Lung (tissue), 12 donors: ENCODE results near the gene SEC23A. TPM values are rescaled to one million over a fixed set of nuclear protein-coding genes. Genes with fewer than 3 reads are reported as not detected.
"Not testable (repeated sequence)": the region's sequence is repeated elsewhere in the genome, so short reads cannot be mapped to it uniquely, and the experiment has no call there.

ENCODE experiments used
- ATAC-seq: fragments of 200-7000 bp; cut with Tn5 transposase; one replicate; pipeline ENCODE4 v1.9.1; 2020; ENCODE audit warnings: moderate number of reproducible peaks; ENCODE audit not compliant: insufficient read depth, low FRiP score
- DNase-seq, 3 donors: peaks; one replicate each; pipeline ENCODE4 v3.0.0-alpha.2; 2013 to 2017
- H3K27ac ChIP-seq, 2 donors: one replicate each; pipeline ENCODE4 v1.5.1; 2013; ENCODE audit warnings: mild to moderate bottlenecking in 2 of 2, moderate library complexity in 2 of 2, control low read depth in 1 of 2, inconsistent platforms in 1 of 2, low read depth in 1 of 2, low read length in 1 of 2
- H3K27me3 ChIP-seq, 3 donors: one replicate each; pipeline ENCODE4 v1.5.1; 2013; ENCODE audit warnings: low read length in 2 of 3; ENCODE audit not compliant: control insufficient read depth in 3 of 3, insufficient read depth in 3 of 3
- H3K36me3 ChIP-seq, 4 donors: one replicate each; pipeline ENCODE4 v1.5.1; 2013; ENCODE audit warnings: low read length in 4 of 4, mild to moderate bottlenecking in 1 of 4, moderate library complexity in 1 of 4; ENCODE audit not compliant: control insufficient read depth in 4 of 4, insufficient read depth in 4 of 4
- H3K4me1 ChIP-seq, 5 donors: one replicate each; pipeline ENCODE4 v1.5.1; 2013; ENCODE audit warnings: low read length in 5 of 5, mild to moderate bottlenecking in 2 of 5, moderate library complexity in 1 of 5; ENCODE audit not compliant: control insufficient read depth in 5 of 5, insufficient read depth in 5 of 5
- H3K4me3 ChIP-seq: one replicate; pipeline ENCODE4 v1.5.1; 2013; ENCODE audit warnings: mild to moderate bottlenecking, control low read depth, moderate library complexity
- H3K9ac ChIP-seq, 2 donors: one replicate each; pipeline ENCODE4 v1.5.1; 2013; ENCODE audit warnings: low read length in 2 of 2, control low read depth in 1 of 2; ENCODE audit not compliant: insufficient read depth in 1 of 2
- H3K9me3 ChIP-seq, 4 donors: one replicate each; pipeline ENCODE4 v1.5.1; 2013; ENCODE audit warnings: low read length in 3 of 4, mild to moderate bottlenecking in 1 of 4, moderate library complexity in 1 of 4; ENCODE audit not compliant: control insufficient read depth in 4 of 4, insufficient read depth in 3 of 4
- WGBS, 2 donors: extraction: QIAGEN DNeasy Blood & Tissue Kit; methylation state at CpG; one replicate each; pipeline ENCODE4 v1.1.7; 2013; 5-methylcytosine and 5-hydroxymethylcytosine counted together
- polyA plus RNA-seq, 2 donors: library from polyadenylated mRNA; stranded (reverse); fragments of 200-250 nt; gene quantifications; one replicate each; pipeline ENCODE4 v1.2.1, GENCODE V29; 2013
- total RNA-seq, 2 donors: library from RNA; depleted of rRNA in 1 of 2; stranded (reverse); fragments of >200 nt in 1 of 2; gene quantifications; one replicate each; pipeline ENCODE4 v1.2.1, GENCODE V29; 2014 to 2021
- TF ChIP-seq, protein P1 (sequence below): IDR thresholded peaks from 2 replicates; pipeline ENCODE4 v1.5.1; 2012; ENCODE audit warnings: mild to moderate bottlenecking; ENCODE audit errors: control extremely low read depth, extremely low read depth
- donor health status: control.
- donor health status: control.
- donor health status: Bipolar disorder and iron deficiency.
- donor health status: healthy.
- donor health status: DM: yes; HTN: yes; CAD: no.

Gene SEC23A
- total and polyA plus RNA-seq, 4 donors = 10.6 to 78.9 (median 37.1) TPM

DNA sequence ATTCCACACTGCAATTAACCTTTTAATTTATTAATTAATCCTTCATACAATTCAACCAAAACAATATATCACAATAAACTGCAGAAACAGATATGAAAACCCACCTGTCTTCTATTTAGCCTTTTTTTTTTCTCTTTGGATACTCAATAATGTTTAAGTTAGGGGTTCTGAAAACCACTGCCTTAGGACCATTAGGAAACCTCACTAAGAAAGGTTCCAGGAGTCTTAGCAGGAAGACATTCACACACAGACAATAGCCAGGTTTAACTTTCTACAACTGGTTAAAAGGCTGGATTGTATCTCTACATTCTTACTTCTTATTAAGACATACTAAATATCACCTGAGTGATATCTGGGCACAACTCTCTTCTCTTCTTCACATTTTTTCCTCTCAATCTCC is 3.3 kb downstream of the SEC23A start:
- TF ChIP-seq, protein P1, sequence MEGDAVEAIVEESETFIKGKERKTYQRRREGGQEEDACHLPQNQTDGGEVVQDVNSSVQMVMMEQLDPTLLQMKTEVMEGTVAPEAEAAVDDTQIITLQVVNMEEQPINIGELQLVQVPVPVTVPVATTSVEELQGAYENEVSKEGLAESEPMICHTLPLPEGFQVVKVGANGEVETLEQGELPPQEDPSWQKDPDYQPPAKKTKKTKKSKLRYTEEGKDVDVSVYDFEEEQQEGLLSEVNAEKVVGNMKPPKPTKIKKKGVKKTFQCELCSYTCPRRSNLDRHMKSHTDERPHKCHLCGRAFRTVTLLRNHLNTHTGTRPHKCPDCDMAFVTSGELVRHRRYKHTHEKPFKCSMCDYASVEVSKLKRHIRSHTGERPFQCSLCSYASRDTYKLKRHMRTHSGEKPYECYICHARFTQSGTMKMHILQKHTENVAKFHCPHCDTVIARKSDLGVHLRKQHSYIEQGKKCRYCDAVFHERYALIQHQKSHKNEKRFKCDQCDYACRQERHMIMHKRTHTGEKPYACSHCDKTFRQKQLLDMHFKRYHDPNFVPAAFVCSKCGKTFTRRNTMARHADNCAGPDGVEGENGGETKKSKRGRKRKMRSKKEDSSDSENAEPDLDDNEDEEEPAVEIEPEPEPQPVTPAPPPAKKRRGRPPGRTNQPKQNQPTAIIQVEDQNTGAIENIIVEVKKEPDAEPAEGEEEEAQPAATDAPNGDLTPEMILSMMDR = no peak
- Histone ChIP-seq H3K4me1 (peaks cover 0 to 13% (median 8%) of the 10 kb centered on the region in 5 donors), H3K9me3 (no peaks in the 10 kb centered on the region), H3K27me3 (no peaks in the 10 kb centered on the region), H3K36me3 (peaks cover 0 to 7% (median 3%) of the 10 kb centered on the region in 4 donors), H3K27ac (no peak overlapping the region), H3K4me3 (no peak overlapping the region), H3K9ac (no peak overlapping the region)
- DNase-seq = no peak
- ATAC-seq = no peak

DNA sequence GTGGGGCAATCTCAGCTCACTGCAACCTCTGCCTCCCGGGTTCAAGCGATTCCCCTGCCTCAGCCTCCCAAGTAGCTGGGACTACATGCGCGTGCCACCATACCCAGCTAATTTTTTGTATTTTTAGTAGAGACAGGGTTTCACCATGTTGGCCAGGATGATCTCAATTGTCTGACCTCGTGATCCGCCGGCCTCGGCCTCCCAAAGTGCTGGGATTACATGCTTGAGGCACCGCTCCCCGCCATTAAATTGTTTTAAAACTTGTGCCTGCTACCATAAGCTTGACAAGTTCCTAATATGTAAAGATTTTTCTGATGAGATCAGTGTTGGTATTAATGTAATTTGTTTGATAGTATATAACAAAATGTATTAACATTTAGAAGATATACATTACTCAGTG is 3.8 kb downstream of the SEC23A start:
- not testable (repeated sequence) for DNase-seq, H3K27ac ChIP-seq, H3K4me3 ChIP-seq, H3K9me3 ChIP-seq, ATAC-seq, H3K27me3 ChIP-seq, H3K9ac ChIP-seq
- WGBS, 2 donors = 96% methylated on average over 10 of the region's 10 CpGs
- Histone ChIP-seq H3K36me3 (peaks cover 0 to 10% (median 5%) of the 10 kb centered on the region in 4 donors), H3K4me1 (peaks cover 0 to 13% (median 5%) of the 10 kb centered on the region in 5 donors)

DNA sequence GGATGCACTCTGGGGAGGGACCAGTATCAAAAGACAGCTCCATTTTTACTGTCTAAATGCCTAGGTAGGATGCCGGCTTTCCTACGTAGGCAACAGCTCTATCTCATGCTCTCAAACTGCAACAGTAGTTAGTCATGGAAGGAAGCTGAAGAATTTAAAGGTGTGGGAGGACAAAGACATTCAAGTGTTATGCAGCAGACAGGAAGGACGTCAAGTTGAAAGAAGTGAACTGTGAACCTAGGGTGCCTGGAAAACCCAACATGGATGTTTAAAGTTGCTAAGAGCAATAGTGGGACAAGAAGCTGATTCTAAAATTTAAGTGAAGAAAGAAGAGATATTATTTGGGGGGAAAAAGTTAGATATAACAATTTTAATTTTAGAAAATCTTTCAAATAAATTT is 5.9 kb downstream of the SEC23A start:
- Histone ChIP-seq H3K36me3 (peaks cover 2 to 16% (median 6%) of the 10 kb centered on the region in 4 donors), H3K9ac (no peak overlapping the region), H3K27me3 (no peaks in the 10 kb centered on the region), H3K4me3 (no peak overlapping the region), H3K4me1 (peaks cover 0 to 9% (median 0%) of the 10 kb centered on the region in 5 donors), H3K9me3 (no peaks in the 10 kb centered on the region), H3K27ac (no peak overlapping the region)
- TF ChIP-seq, protein P1 = no peak
- DNase-seq (no peak), ATAC-seq (no peak)
- 42 to 66% methylated on average over 3 of the region's 3 CpGs for WGBS, 2 donors

DNA sequence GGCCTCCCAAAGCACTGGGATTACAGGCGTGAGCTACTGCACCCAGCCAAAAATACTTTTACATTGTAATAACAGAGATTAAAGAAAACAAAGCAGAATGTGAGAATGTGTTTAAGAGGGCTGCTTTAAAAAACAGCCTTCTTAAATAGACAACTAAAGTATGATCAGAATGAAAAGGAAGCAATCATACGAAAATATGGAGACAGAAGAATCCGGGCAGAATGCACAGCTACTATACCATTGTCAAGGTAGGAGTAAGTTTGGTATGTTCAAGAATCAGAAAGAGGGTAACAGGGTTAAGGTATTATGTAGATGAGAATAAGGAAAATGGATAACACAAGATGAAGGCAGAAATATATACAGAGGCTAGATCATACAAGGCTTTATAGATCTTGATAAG is 8.5 kb downstream of the SEC23A start:
- TF ChIP-seq, protein P1 = no peak
- Histone ChIP-seq H3K27me3 (no peaks in the 10 kb centered on the region), H3K36me3 (peaks cover 10 to 35% (median 18%) of the 10 kb centered on the region in 4 donors)

More for the DNA sequence above, 8.5 kb downstream of the SEC23A start:
- Histone ChIP-seq H3K9ac (no peak overlapping the region), H3K4me3 (no peak overlapping the region), H3K27ac (no peak overlapping the region), H3K4me1 (peaks cover 0 to 6% (median 0%) of the 10 kb centered on the region in 5 donors), H3K9me3 (no peaks in the 10 kb centered on the region)
- no peak for DNase-seq
- WGBS, 2 donors = 94 to 98% methylated on average over 3 of the region's 3 CpGs
- no peak for ATAC-seq
